H9 (cell line): Measurements from ENCODE around the gene SLC35G6. TPM values are rescaled to one million over a fixed set of nuclear protein-coding genes. Genes with fewer than 3 reads are reported as not detected.

Experiments used
- DNase-seq: peaks from one replicate; pipeline ENCODE4 v3.0.0-alpha.2; 2017
- H2AFZ ChIP-seq: one replicate; pipeline ENCODE4 v1.6.1; 2013; ENCODE audit warnings: mild to moderate bottlenecking, low read length, control low read depth, moderate library complexity
- H2AK5ac ChIP-seq: 2 replicates; pipeline ENCODE4 v1.6.1; 2013; ENCODE audit warnings: low read length, control low read depth, mixed read lengths; ENCODE audit not compliant: insufficient read length
- H2BK120ac ChIP-seq: one replicate; pipeline ENCODE4 v1.6.1; 2013; ENCODE audit warnings: low read depth, mild to moderate bottlenecking, low read length, control low read depth, inconsistent platforms; ENCODE audit not compliant: poor library complexity, severe bottlenecking
- H2BK12ac ChIP-seq: 2 replicates; pipeline ENCODE4 v1.6.1; 2013; ENCODE audit warnings: low read length, control low read depth, mixed read lengths, low read depth; ENCODE audit not compliant: insufficient read length
- H2BK15ac ChIP-seq: 2 replicates; pipeline ENCODE4 v1.6.1; 2013; ENCODE audit warnings: low read depth, low read length, control low read depth
- H2BK20ac ChIP-seq: one replicate; pipeline ENCODE4 v1.6.1; 2013; ENCODE audit warnings: low read depth, mild to moderate bottlenecking, low read length, control low read depth, inconsistent platforms; ENCODE audit not compliant: poor library complexity, severe bottlenecking
- H2BK5ac ChIP-seq: 2 replicates; pipeline ENCODE4 v1.6.1; 2013; ENCODE audit warnings: low read length, control low read depth, mixed read lengths; ENCODE audit not compliant: insufficient read length
- H3K14ac ChIP-seq: 2 replicates; pipeline ENCODE4 v1.6.1; 2013; ENCODE audit warnings: low read length, control low read depth; ENCODE audit not compliant: insufficient read depth
- H3K18ac ChIP-seq: 2 replicates; pipeline ENCODE4 v1.6.1; 2013; ENCODE audit warnings: low read depth, mild to moderate bottlenecking, mixed read lengths, low read length, control low read depth; ENCODE audit not compliant: insufficient read length
- H3K23ac ChIP-seq: 2 replicates; pipeline ENCODE4 v1.6.1; 2013; ENCODE audit warnings: low read length, control low read depth, mixed read lengths, low read depth; ENCODE audit not compliant: insufficient read length
- H3K23me2 ChIP-seq: 2 replicates; pipeline ENCODE4 v1.6.1; 2013; ENCODE audit warnings: low read depth, mild to moderate bottlenecking, mixed read lengths, low read length, control low read depth; ENCODE audit not compliant: insufficient read length, poor library complexity, severe bottlenecking
- H3K27ac ChIP-seq: 2 replicates; pipeline ENCODE4 v1.5.1; 2013; ENCODE audit warnings: low read length, control low read depth, mixed read lengths, low read depth; ENCODE audit not compliant: insufficient read length
- H3K27me3 ChIP-seq: 2 replicates; pipeline ENCODE4 v1.6.1; 2013; ENCODE audit warnings: low read length, control low read depth, inconsistent platforms; ENCODE audit not compliant: insufficient read depth
- H3K4ac ChIP-seq: 2 replicates; pipeline ENCODE4 v1.6.1; 2013; ENCODE audit warnings: low read depth, mild to moderate bottlenecking, control low read depth, inconsistent platforms, low read length, moderate library complexity
- H3K4me1 ChIP-seq: 2 replicates; pipeline ENCODE4 v1.6.1; 2013; ENCODE audit warnings: low read length, control low read depth, inconsistent platforms; ENCODE audit not compliant: insufficient read depth
- H3K4me2 ChIP-seq: 2 replicates; pipeline ENCODE4 v1.6.1; 2013; ENCODE audit warnings: low read length, control low read depth, mixed read lengths; ENCODE audit not compliant: insufficient read length, insufficient read depth
- H3K56ac ChIP-seq: 2 replicates; pipeline ENCODE4 v1.6.1; 2013; ENCODE audit warnings: low read depth, mild to moderate bottlenecking, mixed read lengths, low read length, control low read depth; ENCODE audit not compliant: insufficient read length
- H3K79me1 ChIP-seq: 2 replicates; pipeline ENCODE4 v1.6.1; 2013; ENCODE audit warnings: low read depth, mild to moderate bottlenecking, moderate library complexity, low read length, control low read depth, inconsistent platforms; ENCODE audit not compliant: insufficient read depth, poor library complexity, severe bottlenecking
- H3K79me2 ChIP-seq: 2 replicates; pipeline ENCODE4 v1.6.1; 2013; ENCODE audit warnings: low read length, control low read depth, inconsistent platforms; ENCODE audit not compliant: insufficient read depth
- H3K9ac ChIP-seq: 2 replicates; pipeline ENCODE4 v1.6.1; 2013; ENCODE audit warnings: low read length, control low read depth, mixed read lengths; ENCODE audit not compliant: insufficient read length; ENCODE audit errors: extremely low read depth
- H3K9me3 ChIP-seq: one replicate; pipeline ENCODE4 v1.6.1; 2013; ENCODE audit warnings: low read depth, low read length, inconsistent platforms; ENCODE audit not compliant: control insufficient read depth
- H3T11ph ChIP-seq: one replicate; pipeline ENCODE4 v1.6.1; 2013; ENCODE audit warnings: mild to moderate bottlenecking, low read length, control low read depth, inconsistent platforms
- H4K20me1 ChIP-seq: one replicate; pipeline ENCODE4 v1.6.1; 2013; ENCODE audit not compliant: control insufficient read depth, insufficient read length, insufficient read depth
- H4K5ac ChIP-seq: 2 replicates; pipeline ENCODE4 v1.6.1; 2013; ENCODE audit warnings: low read depth, mild to moderate bottlenecking, mixed read lengths, low read length, control low read depth; ENCODE audit not compliant: insufficient read length
- H4K8ac ChIP-seq: replicated peaks from 2 replicates; pipeline ENCODE4 v1.6.1; 2013; ENCODE audit warnings: low read length, control low read depth, mixed read lengths, low read depth; ENCODE audit not compliant: insufficient read length
- H4K91ac ChIP-seq: 2 replicates; pipeline ENCODE4 v1.6.1; 2013; ENCODE audit warnings: low read depth, mild to moderate bottlenecking, moderate library complexity, mixed read lengths, low read length, control low read depth; ENCODE audit not compliant: insufficient read length
- H3K27ac Mint-ChIP-seq, 3 experiments: 2 replicates in 2 of 3; 3 replicates in 1 of 3; pipeline ENCODE4 v1.8.0; 2020 to 2021; ENCODE audit warnings: mixed read lengths in 3 of 3, mild to moderate bottlenecking in 1 of 3, moderate library complexity in 1 of 3
- H3K27me3 Mint-ChIP-seq: 2 replicates; pipeline ENCODE4 v1.8.0; 2021; ENCODE audit warnings: low read depth, mild to moderate bottlenecking, moderate library complexity, mixed read lengths
- H3K36me3 Mint-ChIP-seq, 3 experiments: 2 replicates in 2 of 3; 3 replicates in 1 of 3; pipeline ENCODE4 v1.8.0; 2020 to 2021; ENCODE audit warnings: low read depth in 3 of 3, mixed read lengths in 3 of 3; ENCODE audit not compliant: insufficient read depth in 1 of 3
- H3K4me1 Mint-ChIP-seq, 2 experiments: 2 replicates each; pipeline ENCODE4 v1.8.0; 2020; ENCODE audit warnings: mixed read lengths in 2 of 2
- H3K4me3 Mint-ChIP-seq, 2 experiments: 2 replicates in 1 of 2; 3 replicates in 1 of 2; pipeline ENCODE4 v1.8.0; 2020 to 2021; ENCODE audit warnings: mild to moderate bottlenecking in 2 of 2, mixed read lengths in 2 of 2, moderate library complexity in 1 of 2
- H3K9me3 Mint-ChIP-seq, 2 experiments: 2 replicates in 1 of 2; 3 replicates in 1 of 2; pipeline ENCODE4 v1.8.0; 2020; ENCODE audit warnings: mild to moderate bottlenecking in 2 of 2, mixed read lengths in 2 of 2, moderate library complexity in 1 of 2
- CTCF ChIP-seq: fragments of 200-600 bp; sonication (generic); conservative IDR thresholded peaks from 3 replicates; pipeline ENCODE4 v1.8.0; 2021; ENCODE audit warnings: antibody characterized with exemption, mild to moderate bottlenecking
- WGBS: extraction: QIAGEN DNeasy Blood & Tissue Kit; methylation state at CpG from one replicate; pipeline ENCODE4 v1.1.7; 2013; ENCODE audit warnings: missing lambda C conversion rate, low lambda C conversion rate, mixed read lengths; ENCODE audit not compliant: insufficient read length; ENCODE audit errors: extremely low coverage; 5-methylcytosine and 5-hydroxymethylcytosine counted together
- total RNA-seq: library from RNA; stranded (reverse); gene quantifications from 2 replicates; pipeline ENCODE4 v1.2.1, GENCODE V29; 2021

The SLC35G6 gene
- total RNA-seq, 1 experiment from 2014 or later, result not detected

- no peak for TF ChIP-seq CTCF
- no CpG with 5 or more reads among the region's 11 CpGs for WGBS
- Histone ChIP-seq H3K56ac (no peak overlapping the region), H3K23me2 (no peaks in the 10 kb centered on the region), H3T11ph (no peak overlapping the region), H2BK12ac (no peak overlapping the region), H2AK5ac (no peak overlapping the region), H3K4me2 (no peak overlapping the region), H3K27me3 (no peaks in the 10 kb centered on the region), H2BK120ac (no peak overlapping the region), H2BK5ac (no peak overlapping the region), H2AFZ (no peak overlapping the region), H3K14ac (no peak overlapping the region), H3K4me1 (no peaks in the 10 kb centered on the region; the same call in 1 of the 2 replicates), H3K27ac (no peak overlapping the region), H3K18ac (no peak overlapping the region), H3K79me2 (no peaks in the 10 kb centered on the region), H4K5ac (no peak overlapping the region), H2BK15ac (no peak overlapping the region), H3K23ac (no peak overlapping the region), H3K9me3 (no peaks in the 10 kb centered on the region), H3K4ac (no peak overlapping the region), H4K91ac (no peak overlapping the region), H4K8ac (no peak overlapping the region), H4K20me1 (peaks cover 2% of the 10 kb centered on the region), H3K9ac (no peak overlapping the region), H2BK20ac (no peak overlapping the region), H3K79me1 (no peaks in the 10 kb centered on the region)
- no peaks in the 10 kb centered on the region; a peak in 1 of 4 replicates for H3K4me1 Mint-ChIP-seq
- H3K4me3 Mint-ChIP-seq, result no peak overlapping the region
- no peaks in the 10 kb centered on the region for H3K9me3 Mint-ChIP-seq
- H3K27me3 Mint-ChIP-seq, result no peaks in the 10 kb centered on the region
- DNase-seq, result no peak
- H3K36me3 Mint-ChIP-seq, result peaks cover 2 to 15% (median 13%) of the 10 kb centered on the region in 3 experiments; a peak in 4 of 7 replicates
- no peak overlapping the region; a peak in 2 of 7 replicates for H3K27ac Mint-ChIP-seq
Observed at GRCh38 chr17:7468290-7468689, 13.0 kb upstream of the SLC35G6 start.
